ENCODE data around the gene PLEKHG4B.
A peak's percentile ranks its signal among the peaks of the same experiment; 100 is the strongest.

Gene PLEKHG4B

GRCh38 chr5:167511-167910, 75.5 kb downstream of the PLEKHG4B start:
- H3K4me3 ChIP-seq (ENCODE audit: control insufficient read depth, low read depth, low read length), result no peak overlapping the region
- no peak for DNase-seq (ENCODE audit: low read depth)
- TF ChIP-seq CTCF (IDR thresholded peaks at IDR 0.05; ENCODE audit: control insufficient read depth, insufficient read depth, low read depth, low read length, missing control alignments), result no peak

GRCh38 chr5:167982-168660, 76.2 kb downstream of the PLEKHG4B start:
- no peak for TF ChIP-seq CTCF (IDR thresholded peaks at IDR 0.05; ENCODE audit: control insufficient read depth, insufficient read depth, low read depth, low read length, missing control alignments)
- peak; percentile 96 for DNase-seq (ENCODE audit: low read depth)
- no peak overlapping the region for H3K4me3 ChIP-seq (ENCODE audit: control insufficient read depth, low read depth, low read length)

- TF ChIP-seq CTCF (IDR thresholded peaks at IDR 0.05; ENCODE audit: control insufficient read depth, insufficient read depth, low read depth, low read length, missing control alignments), result no peak
- peak; percentile 76 for DNase-seq (ENCODE audit: low read depth)
- no peak overlapping the region for H3K4me3 ChIP-seq (ENCODE audit: control insufficient read depth, low read depth, low read length)
Measured at GRCh38 chr5:169071-169727, 77.2 kb downstream of the PLEKHG4B start.

GRCh38 chr5:169728-170094, 77.7 kb downstream of the PLEKHG4B start:
- no peak overlapping the region for H3K4me3 ChIP-seq (ENCODE audit: control insufficient read depth, low read depth, low read length)
- TF ChIP-seq CTCF (IDR thresholded peaks at IDR 0.05; ENCODE audit: control insufficient read depth, insufficient read depth, low read depth, low read length, missing control alignments), result no peak
- no peak for DNase-seq (ENCODE audit: low read depth)

GRCh38 chr5:170971-171800, 79.2 kb downstream of the PLEKHG4B start:
- DNase-seq (ENCODE audit: low read depth), result no peak
- no peak for TF ChIP-seq CTCF (IDR thresholded peaks at IDR 0.05; ENCODE audit: control insufficient read depth, insufficient read depth, low read depth, low read length, missing control alignments)

GRCh38 chr5:171801-172331, 79.9 kb downstream of the PLEKHG4B start:
- DNase-seq (ENCODE audit: low read depth), result no peak
- TF ChIP-seq CTCF (IDR thresholded peaks at IDR 0.05; ENCODE audit: control insufficient read depth, insufficient read depth, low read depth, low read length, missing control alignments), result no peak
- no peak overlapping the region for H3K4me3 ChIP-seq (ENCODE audit: control insufficient read depth, low read depth, low read length)

More at GRCh38 chr5:170971-171800, 79.2 kb downstream of the PLEKHG4B start:
- no peak overlapping the region for H3K4me3 ChIP-seq (ENCODE audit: control insufficient read depth, low read depth, low read length)
